ENCODE measurements around the gene TIMMDC1. TPM values are rescaled to one million over a fixed set of nuclear protein-coding genes. Genes with fewer than 3 reads are reported as not detected.
A peak's percentile ranks its signal among the peaks of the same experiment; 100 is the strongest.

The TIMMDC1 gene
- polyA plus RNA-seq, 1 of the 3 experiments (the other 2 are of a cell fraction) = 128 TPM

GRCh38 chr3:119469418-119470189 is 28.7 kb upstream of the TIMMDC1 start:
- Histone ChIP-seq H3K9ac (peak overlapping the region; percentile 79), H3K36me3 (replicated peaks in 1 of 2; ENCODE audit: control insufficient read depth in 1 of 2, insufficient read depth in 2 of 2, low read length in 1 of 2) (peaks cover 17 to 22% of the 10 kb centered on the region in 2 experiments), H3K9me3 (no peaks in the 10 kb centered on the region), H3K4me2 (peak overlapping the region; percentile 86), H4K20me1 (ENCODE audit: insufficient read depth) (no peaks in the 10 kb centered on the region), H3K4me3 (ENCODE audit: low read depth in 2 of 2, low read length in 1 of 2) (peak overlapping the region; percentile 79 to 82), H3F3A (replicated peaks; ENCODE audit: insufficient read depth) (no peaks in the 10 kb centered on the region), H3K9me2 (no peaks in the 10 kb centered on the region), H3K4me1 (ENCODE audit: control insufficient read depth in 1 of 2, insufficient read depth in 2 of 2, low read depth in 1 of 2, low read length in 1 of 2) (peaks cover 0 to 18% of the 10 kb centered on the region in 2 experiments; a peak in 2 of 4 replicates), H3K27me3 (ENCODE audit: insufficient read depth) (no peaks in the 10 kb centered on the region), H2AFZ (ENCODE audit: low read depth) (peak overlapping the region; percentile 90), H3K79me2 (ENCODE audit: insufficient read depth) (no peaks in the 10 kb centered on the region; the same call in 1 of the 2 replicates), H3K27ac (ENCODE audit: low read depth in 2 of 2, low read length in 1 of 2) (peak overlapping the region; percentile 57 to 66; a peak in 3 of 4 replicates)
- TF ChIP-seq GATA2 (CRISPR knock-in tag; IDR thresholded peaks at IDR 0.05) (no peak), FOXM1 (IDR thresholded peaks at IDR 0.05; ENCODE audit: low read depth) (no peak), TAF1 (IDR thresholded peaks at IDR 0.05; ENCODE audit: borderline replicate concordance, low read depth, low read length) (no peak), GABPA (IDR thresholded peaks at IDR 0.05; ENCODE audit: low read depth) (0 out of 2 replicates have a peak, but pooled peaks have one; percentile 1)
- CTCF ChIA-PET = interaction anchor here (0.6 to 1.3 kb wide), 6 partner anchors 10 to 212 kb away, joined by 3 to 4 read pairs (median 3); no protein-coding TSS in a partner anchor
- no peak for DNase-seq
- POLR2A ChIA-PET = interaction anchor here (0.8 to 1.8 kb wide), 3 partner anchors 19 to 175 kb away, joined by 3 to 10 read pairs (median 3); partner anchors contain the start of gene TIMMDC1
- 19% methylated on average over 14 of the region's 16 CpGs for WGBS (ENCODE audit: low lambda C conversion rate)

- WGBS (ENCODE audit: low lambda C conversion rate) = 94% methylated on average over 6 of the region's 6 CpGs
- Histone ChIP-seq H4K20me1 (ENCODE audit: insufficient read depth) (no peaks in the 10 kb centered on the region), H3K4me2 (no peak overlapping the region), H2AFZ (ENCODE audit: low read depth) (no peak overlapping the region), H3K27ac (ENCODE audit: low read depth in 2 of 2, low read length in 1 of 2) (no peak overlapping the region), H3K4me1 (ENCODE audit: control insufficient read depth in 1 of 2, insufficient read depth in 2 of 2, low read depth in 1 of 2, low read length in 1 of 2) (peaks cover 0 to 18% of the 10 kb centered on the region in 2 experiments; a peak in 2 of 4 replicates), H3F3A (replicated peaks; ENCODE audit: insufficient read depth) (no peaks in the 10 kb centered on the region), H3K9ac (no peak overlapping the region), H3K4me3 (ENCODE audit: low read depth in 2 of 2, low read length in 1 of 2) (no peak overlapping the region), H3K9me3 (no peaks in the 10 kb centered on the region), H3K27me3 (ENCODE audit: insufficient read depth) (no peaks in the 10 kb centered on the region), H3K36me3 (replicated peaks in 1 of 2; ENCODE audit: control insufficient read depth in 1 of 2, insufficient read depth in 2 of 2, low read length in 1 of 2) (peaks cover 27% of the 10 kb centered on the region in 2 experiments), H3K9me2 (no peaks in the 10 kb centered on the region), H3K79me2 (ENCODE audit: insufficient read depth) (no peaks in the 10 kb centered on the region; the same call in 1 of the 2 replicates)
- ChIA-PET CTCF (interaction anchor here (1.4 kb wide), 2 partner anchors 11 to 210 kb away, joined by 3 to 6 read pairs; no protein-coding TSS in a partner anchor), POLR2A (interaction anchor here (1.0 kb wide), 1 partner anchor 27 kb away, joined by 3 read pairs; the partner anchor contains the start of gene TIMMDC1)
- DNase-seq = no peak
- TF ChIP-seq TCF12 (IDR thresholded peaks at IDR 0.05) = no peak
- TF ChIP-seq CTCF (IDR thresholded peaks at IDR 0.05) = no peak
- TF ChIP-seq RCOR1 (IDR thresholded peaks at IDR 0.05; ENCODE audit: low read length) = no peak
- no peak for TF ChIP-seq YY1 (IDR thresholded peaks at IDR 0.05; ENCODE audit: low read depth)
- no peak for TF ChIP-seq IRF3 (IDR thresholded peaks at IDR 0.05; ENCODE audit: low read depth, low read length)
- no peak for TF ChIP-seq RXRA (IDR thresholded peaks at IDR 0.05; ENCODE audit: borderline replicate concordance, low read depth)
- no peak for TF ChIP-seq PBX3 (IDR thresholded peaks at IDR 0.05)
- TF ChIP-seq EP300 (IDR thresholded peaks at IDR 0.05; ENCODE audit: borderline replicate concordance in 1 of 2, low read depth in 1 of 2, low read length in 1 of 2) = no peak
- TF ChIP-seq EZH2phosphoT487 (IDR thresholded peaks at IDR 0.05; ENCODE audit: borderline replicate concordance, low read depth) = no peak
- no peak for TF ChIP-seq FOXJ3 (CRISPR knock-in tag; IDR thresholded peaks at IDR 0.05)
- TF ChIP-seq FOXM1 (IDR thresholded peaks at IDR 0.05; ENCODE audit: low read depth) = no peak
- TF ChIP-seq SMC3 (IDR thresholded peaks at IDR 0.05; ENCODE audit: low read depth, low read length) = no peak
- no peak for TF ChIP-seq TEAD4 (IDR thresholded peaks at IDR 0.05; ENCODE audit: borderline replicate concordance, insufficient read depth)
- TF ChIP-seq USF2 (IDR thresholded peaks at IDR 0.05; ENCODE audit: borderline replicate concordance, low read depth, low read length) = no peak
- no peak for TF ChIP-seq GATA2 (CRISPR knock-in tag; IDR thresholded peaks at IDR 0.05)
These were observed 27.5 kb upstream of the TIMMDC1 start for GRCh38 chr3:119470866-119471265.
